GM12892 (cell line): ENCODE measurements around the gene TNFSF13B.

Experiments used
- POLR2A ChIP-seq: IDR thresholded peaks from 2 replicates; pipeline ENCODE4 v1.6.1; 2011; ENCODE audit warnings: low read depth, low read length, control low read depth
- POLR2AphosphoS5 ChIP-seq: IDR thresholded peaks from 2 replicates; pipeline ENCODE4 v1.6.1; 2011; ENCODE audit warnings: low read depth, low read length, control low read depth
- TAF1 ChIP-seq: IDR thresholded peaks from 2 replicates; pipeline ENCODE4 v1.6.1; 2011; ENCODE audit warnings: low read depth, mild to moderate bottlenecking, control low read depth, low read length, borderline replicate concordance

GRCh38 chr13:108230377-108230776 lies 39.1 kb upstream of the TNFSF13B start:
- no peak for TF ChIP-seq POLR2A
- no peak for TF ChIP-seq TAF1
- no peak for TF ChIP-seq POLR2AphosphoS5
